ENCODE data around the gene MCTP2.

- TF ChIP-seq CTCF (conservative IDR thresholded peaks at IDR 0.05; ENCODE audit: low read depth, low read length) (no peak), EZH2 (IDR thresholded peaks at IDR 0.05; ENCODE audit: borderline replicate concordance, low read depth, low read length, poor library complexity, severe bottlenecking) (no peak)
Measured at GRCh38 chr15:94493176-94493575, 261.8 kb downstream of the MCTP2 start.
